GM12872 (cell line): ENCODE results near the gene PTPRR.

Experiments
- TF ChIP-seq, protein P1 (sequence below): IDR thresholded peaks from 3 replicates; pipeline ENCODE4 v1.5.1; 2011; ENCODE audit warnings: low read depth, mild to moderate bottlenecking, low read length, moderate library complexity; ENCODE audit not compliant: insufficient read depth

Gene PTPRR

DNA sequence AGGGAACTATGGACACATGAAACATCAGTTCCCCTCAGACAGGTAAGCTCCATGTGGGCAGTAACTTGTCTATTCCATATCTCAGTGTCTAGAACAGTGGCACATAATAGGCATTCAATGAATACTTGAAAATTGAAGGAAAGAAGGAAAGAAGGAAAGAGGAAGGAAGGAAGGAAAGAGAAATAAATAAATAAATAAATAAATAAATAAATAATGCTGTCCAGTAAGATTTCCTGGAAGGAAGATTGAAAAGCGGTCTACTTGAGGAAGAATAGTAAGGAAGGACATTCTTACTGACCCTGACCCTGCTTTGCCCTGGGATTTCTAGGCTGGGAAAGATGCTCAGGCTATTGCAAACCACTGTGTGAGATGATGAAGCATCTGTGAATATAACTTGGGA is 91.5 kb downstream of the PTPRR start:
- TF ChIP-seq, protein P1, sequence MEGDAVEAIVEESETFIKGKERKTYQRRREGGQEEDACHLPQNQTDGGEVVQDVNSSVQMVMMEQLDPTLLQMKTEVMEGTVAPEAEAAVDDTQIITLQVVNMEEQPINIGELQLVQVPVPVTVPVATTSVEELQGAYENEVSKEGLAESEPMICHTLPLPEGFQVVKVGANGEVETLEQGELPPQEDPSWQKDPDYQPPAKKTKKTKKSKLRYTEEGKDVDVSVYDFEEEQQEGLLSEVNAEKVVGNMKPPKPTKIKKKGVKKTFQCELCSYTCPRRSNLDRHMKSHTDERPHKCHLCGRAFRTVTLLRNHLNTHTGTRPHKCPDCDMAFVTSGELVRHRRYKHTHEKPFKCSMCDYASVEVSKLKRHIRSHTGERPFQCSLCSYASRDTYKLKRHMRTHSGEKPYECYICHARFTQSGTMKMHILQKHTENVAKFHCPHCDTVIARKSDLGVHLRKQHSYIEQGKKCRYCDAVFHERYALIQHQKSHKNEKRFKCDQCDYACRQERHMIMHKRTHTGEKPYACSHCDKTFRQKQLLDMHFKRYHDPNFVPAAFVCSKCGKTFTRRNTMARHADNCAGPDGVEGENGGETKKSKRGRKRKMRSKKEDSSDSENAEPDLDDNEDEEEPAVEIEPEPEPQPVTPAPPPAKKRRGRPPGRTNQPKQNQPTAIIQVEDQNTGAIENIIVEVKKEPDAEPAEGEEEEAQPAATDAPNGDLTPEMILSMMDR: no peak

GRCh38 chr12:70828351-70828750 is 92.2 kb downstream of the PTPRR start:
- TF ChIP-seq, protein P1: no peak

- TF ChIP-seq, protein P1: no peak
Observed at GRCh38 chr12:70826156-70826555, 94.4 kb downstream of the PTPRR start.

- TF ChIP-seq, protein P1: no peak
Observed at GRCh38 chr12:70824511-70824910, 96.0 kb downstream of the PTPRR start.

DNA sequence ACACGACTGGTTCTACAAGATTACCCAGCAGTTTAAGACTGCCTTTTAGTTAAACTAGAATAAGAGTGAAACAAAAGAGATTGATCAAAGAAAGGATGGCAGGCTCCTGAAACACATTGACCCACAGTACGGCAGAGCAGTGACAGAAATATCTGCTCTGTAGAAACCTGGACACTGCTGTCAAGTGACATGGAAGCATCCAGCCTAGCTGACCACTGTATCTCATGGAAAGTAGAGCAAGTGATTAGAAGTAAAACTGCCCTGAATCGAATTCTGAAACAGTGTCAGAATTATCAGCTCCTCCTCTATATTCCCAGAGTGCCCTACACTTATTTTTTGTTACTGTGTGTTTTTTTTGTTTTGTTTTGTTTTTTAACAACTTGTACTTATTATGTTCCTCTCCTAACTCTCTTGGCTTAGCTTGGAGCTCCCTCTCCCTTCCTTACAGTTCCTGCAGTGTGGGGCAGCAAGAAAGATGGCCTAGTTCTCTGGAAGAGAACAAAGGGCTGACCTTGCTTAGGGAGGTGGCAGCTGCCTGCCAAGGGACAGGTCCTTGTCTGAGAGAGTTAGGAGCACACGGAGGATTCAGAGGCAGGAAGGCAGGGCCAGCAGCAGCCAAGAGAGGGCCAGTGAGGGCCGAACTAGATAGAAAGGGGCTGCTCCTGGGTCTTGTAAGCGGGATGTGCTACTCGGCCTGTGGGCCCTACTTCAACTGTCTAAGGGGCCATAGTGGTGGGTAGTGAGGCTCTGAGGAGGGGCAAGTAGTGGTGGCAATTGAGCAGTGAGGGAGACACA is 97.2 kb downstream of the PTPRR start:
- TF ChIP-seq, protein P1: no peak

DNA sequence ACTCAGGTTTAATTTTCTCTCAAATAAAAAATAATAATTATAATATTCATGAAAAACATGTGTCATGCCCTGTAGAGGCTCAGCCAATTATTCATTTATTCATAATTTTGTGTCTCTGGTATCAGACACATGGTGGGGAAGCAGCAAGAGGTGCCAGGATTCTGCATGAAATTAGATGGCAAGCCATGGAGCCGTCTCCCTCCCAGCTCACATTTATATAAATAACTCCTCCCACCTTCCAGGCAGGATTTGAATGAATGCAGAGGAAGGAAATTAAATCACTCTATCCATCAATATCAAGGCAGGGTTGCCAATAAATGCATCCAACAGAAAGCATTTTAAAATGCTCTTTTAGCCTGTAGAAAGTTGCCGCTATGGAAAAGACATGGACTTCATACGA is 98.1 kb downstream of the PTPRR start:
- TF ChIP-seq, protein P1: no peak

DNA sequence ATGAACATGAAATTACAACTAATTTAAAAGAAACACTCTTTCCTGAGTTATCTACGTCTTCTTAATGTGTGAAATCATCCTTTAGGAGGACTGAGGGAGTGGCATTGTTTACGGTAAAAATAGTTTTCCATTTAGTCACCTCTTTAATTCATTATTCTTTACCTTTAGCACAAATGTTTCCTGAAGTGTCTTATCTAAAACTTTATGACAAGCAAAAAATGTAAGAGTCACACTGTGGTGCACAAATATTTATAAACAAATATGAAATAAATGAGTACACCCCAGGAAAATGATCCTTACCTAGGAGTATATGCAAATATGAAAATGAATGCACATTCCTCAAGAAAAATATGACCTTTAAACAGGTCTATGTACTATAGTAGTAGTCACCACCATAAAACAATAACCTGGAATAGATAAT is 104.6 kb downstream of the PTPRR start:
- TF ChIP-seq, protein P1: no peak
